ENCODE measurements around the gene OCA2.

OCA2 gene

DNA sequence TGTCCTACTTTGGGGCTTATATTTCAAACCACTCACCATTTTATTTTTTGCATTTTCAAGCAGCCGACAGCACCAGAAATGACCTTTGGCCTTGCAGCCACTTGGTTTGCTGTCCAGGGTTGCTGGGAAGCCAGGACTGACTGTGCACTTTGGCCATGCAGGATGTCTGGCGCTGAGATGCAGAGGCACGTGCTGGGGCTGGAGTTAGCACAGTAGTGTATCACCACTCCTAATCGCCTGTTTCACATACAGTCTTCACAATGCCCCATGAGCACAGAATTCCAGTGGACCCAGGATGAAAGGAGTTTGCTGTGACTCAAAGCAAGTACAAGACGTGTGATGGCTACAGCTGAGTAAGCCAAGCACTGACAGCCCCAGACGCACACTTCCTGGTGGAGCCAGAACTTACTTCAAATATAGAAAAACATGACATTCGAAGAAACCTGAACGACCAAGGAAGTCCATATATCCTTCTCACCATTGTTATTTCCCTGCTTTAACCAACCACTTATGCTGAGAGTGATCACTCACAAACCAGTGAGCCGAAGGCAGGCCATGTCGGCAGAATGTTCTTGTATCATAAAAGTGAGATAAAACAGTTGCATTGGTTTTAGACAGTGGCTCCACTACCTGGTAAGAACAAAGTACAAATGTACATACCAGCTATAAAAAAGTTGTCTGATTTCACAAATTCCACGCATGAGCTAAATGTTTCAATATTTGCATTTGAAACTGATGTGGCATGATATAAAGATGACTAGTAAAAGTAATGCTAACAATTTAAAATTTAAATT is 16.0 kb downstream of the OCA2 start:
- no peak for DNase-seq (ENCODE audit: low read depth in 2 of 3, low spot score in 2 of 3)

DNA sequence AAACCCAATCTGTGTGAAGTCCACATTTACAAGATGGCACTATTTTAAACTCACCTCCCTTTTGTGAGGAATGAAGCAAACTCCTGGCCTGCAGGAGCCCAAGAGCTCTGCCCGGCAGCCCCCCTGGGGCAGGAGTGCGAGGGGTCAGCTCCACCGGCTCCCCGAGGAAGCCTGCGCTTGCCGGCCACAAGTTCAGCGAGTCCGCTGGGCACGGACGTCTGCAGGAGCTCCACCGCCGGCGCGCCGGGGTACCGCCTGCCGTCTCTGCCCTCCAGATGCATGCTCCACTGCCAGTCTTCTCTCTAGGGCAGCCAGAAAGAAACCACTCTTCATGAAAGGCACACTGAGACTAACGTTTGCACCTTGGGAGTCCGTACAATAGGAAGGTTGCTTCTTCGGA is 17.5 kb downstream of the OCA2 start:
- no peak for DNase-seq (ENCODE audit: low read depth in 2 of 3, low spot score in 2 of 3)

GRCh38 chr15:28080386-28080785 is 18.7 kb downstream of the OCA2 start:
- DNase-seq (ENCODE audit: low read depth in 2 of 3, low spot score in 2 of 3): no peak

GRCh38 chr15:28079313-28079969 is 19.7 kb downstream of the OCA2 start:
- no peak for DNase-seq (ENCODE audit: low read depth in 2 of 3, low spot score in 2 of 3)

DNA sequence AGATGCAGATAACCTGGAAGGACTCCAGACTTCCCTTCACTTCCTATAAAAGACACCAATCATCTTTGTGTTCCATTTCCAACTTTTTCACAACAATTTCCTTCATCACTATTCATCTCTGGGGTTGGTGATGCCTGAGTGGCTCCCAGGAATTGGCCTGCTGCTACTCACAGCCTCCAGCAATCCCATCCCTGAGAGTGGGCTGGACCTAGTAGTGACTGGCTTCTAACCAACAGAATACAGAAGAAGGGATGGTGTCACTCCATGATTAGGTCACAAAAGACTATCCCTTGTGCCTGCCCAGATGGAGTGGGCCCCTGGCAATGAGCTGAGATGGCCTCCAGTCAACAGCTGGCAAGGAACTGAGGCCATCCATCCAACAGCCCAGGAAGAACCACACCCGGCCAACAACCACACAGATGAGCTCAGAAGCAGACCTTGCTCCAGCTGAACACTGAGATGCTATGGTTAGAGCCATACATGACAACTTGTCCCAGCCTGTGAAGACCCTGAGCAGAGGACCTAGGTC is 20.9 kb downstream of the OCA2 start:
- DNase-seq (ENCODE audit: low read depth in 2 of 3, low spot score in 2 of 3): no peak

GRCh38 chr15:28075573-28075972 is 23.5 kb downstream of the OCA2 start:
- DNase-seq (ENCODE audit: low read depth in 2 of 3, low spot score in 2 of 3): no peak

- DNase-seq (ENCODE audit: low read depth in 2 of 3, low spot score in 2 of 3): no peak
Measured at GRCh38 chr15:28068930-28069329, 30.2 kb downstream of the OCA2 start.

- DNase-seq (ENCODE audit: low read depth in 2 of 3, low spot score in 2 of 3): no peak
Measured at GRCh38 chr15:28066231-28066630, 32.9 kb downstream of the OCA2 start.

DNA sequence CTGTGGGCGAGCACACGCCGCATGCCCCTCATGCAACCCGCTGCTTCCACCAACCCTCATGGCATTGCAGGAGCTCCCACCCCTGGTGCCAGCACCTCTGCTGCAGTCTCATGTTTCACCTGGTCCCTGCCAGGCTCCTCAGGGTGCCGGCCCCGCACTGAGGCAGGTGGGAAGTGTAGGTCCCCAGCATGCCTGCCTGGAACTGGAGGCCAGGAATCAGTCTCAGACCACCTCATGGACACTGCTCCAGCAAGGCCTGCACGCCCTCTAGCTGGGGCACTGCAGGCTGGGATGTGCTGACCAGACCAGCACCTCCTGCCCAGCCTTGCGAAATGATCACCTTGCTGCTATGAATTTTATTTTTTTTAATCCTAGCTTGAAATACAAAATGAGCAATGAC is 39.1 kb downstream of the OCA2 start:
- DNase-seq (ENCODE audit: low read depth in 2 of 3, low spot score in 2 of 3): no peak

DNA sequence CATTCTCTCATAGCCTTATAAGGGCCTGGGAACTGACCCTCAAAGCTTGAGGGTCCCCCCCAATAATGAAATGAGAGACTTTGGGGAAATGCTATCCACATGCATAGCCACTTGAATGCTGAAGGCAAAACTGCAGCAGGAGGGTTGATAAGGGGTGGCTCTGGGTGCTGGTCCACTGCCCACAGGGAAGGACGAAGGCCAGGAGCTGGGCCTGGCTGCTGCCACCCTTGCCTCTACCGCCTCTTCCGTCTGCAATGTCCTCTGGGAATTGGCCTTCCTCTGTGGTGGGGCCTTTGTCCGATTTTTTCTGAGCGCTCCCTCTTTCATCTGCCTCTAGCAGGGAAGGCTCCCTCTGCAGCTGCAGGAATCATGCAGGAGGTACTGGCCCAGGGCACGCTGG is 41.0 kb downstream of the OCA2 start:
- DNase-seq (ENCODE audit: low read depth in 2 of 3, low spot score in 2 of 3): no peak

DNA sequence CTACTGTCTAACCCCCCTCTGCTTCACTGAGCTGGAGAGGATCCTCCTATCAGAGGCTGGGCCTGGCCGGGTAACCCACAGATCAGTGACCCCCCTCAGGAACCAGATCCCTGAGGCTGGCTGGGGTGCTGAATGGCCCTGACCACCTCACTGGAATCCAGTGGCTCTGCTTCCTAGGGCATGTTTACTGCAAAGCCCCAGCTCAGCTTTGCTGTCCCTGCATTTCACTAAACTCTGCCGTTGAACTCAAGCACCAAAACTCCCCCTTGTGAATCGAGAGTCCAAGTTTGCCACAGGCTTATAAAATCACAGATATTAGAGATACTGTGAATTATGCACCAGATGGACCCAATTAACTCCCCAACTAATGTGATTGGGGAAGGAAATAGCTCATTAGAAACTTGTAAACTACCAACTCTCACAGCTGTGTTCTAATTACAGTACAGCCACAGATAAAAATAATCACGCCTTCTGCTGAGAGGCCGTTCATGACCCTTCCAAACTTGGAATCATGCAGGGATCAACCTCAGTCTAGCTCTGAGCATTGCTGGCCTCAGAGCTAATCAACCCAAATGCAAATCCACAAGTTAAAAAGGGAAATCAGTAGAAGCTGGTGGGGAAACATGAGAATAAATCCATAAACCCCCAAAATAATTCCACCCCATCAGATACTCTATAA is 47.0 kb downstream of the OCA2 start:
- no peak for DNase-seq (ENCODE audit: low read depth in 2 of 3, low spot score in 2 of 3)

GRCh38 chr15:28049581-28049980 is 49.5 kb downstream of the OCA2 start:
- no peak for DNase-seq (ENCODE audit: low read depth in 2 of 3, low spot score in 2 of 3)

- DNase-seq (ENCODE audit: low read depth in 2 of 3, low spot score in 2 of 3): no peak
Measured at GRCh38 chr15:28047277-28047676, 51.8 kb downstream of the OCA2 start.

DNA sequence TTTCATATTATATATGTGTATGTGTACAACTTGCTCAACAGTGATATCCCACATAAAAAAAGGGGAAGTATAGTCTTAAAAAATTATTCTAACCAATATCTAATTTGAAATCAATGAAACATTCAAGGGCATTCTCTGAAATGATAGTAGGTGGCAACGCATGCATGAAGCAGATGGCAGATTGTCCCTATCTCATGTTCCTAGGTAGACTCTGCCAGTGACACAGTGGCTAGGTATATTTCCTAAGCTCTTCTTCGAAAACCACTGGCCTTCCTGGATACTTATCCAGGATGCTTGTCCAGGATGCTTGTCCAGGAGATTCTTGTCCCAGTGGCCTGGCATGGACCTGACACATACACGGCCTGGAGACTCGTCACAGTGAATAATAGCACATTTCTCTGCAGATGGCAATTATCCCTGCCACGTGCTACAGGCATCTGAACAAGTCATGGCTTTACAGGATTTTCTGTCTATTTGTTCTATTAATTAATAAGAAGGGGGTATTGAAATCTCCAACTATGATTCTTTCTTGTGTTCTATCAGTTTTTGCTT is 54.9 kb downstream of the OCA2 start:
- no peak for DNase-seq (ENCODE audit: low read depth in 2 of 3, low spot score in 2 of 3)

DNA sequence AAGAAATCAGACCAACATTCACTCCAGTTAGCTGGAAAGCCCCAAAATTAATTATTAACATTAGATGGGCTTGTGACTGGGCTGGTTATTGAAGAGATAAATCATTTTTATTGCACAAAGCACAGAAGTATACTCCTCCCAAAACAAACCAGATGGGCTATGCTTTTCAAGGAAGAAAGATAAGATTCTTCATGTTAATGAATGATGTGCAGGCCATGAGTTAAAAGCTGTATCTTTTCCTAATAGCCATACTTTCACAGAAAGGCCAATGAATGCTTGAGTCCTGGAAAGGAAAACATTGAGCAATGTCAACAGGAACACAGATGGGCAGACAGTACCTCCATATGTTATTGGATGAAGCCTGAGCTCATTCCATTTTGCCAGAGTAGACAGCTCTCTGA is 55.4 kb downstream of the OCA2 start:
- DNase-seq (ENCODE audit: low read depth in 2 of 3, low spot score in 2 of 3): no peak

DNA sequence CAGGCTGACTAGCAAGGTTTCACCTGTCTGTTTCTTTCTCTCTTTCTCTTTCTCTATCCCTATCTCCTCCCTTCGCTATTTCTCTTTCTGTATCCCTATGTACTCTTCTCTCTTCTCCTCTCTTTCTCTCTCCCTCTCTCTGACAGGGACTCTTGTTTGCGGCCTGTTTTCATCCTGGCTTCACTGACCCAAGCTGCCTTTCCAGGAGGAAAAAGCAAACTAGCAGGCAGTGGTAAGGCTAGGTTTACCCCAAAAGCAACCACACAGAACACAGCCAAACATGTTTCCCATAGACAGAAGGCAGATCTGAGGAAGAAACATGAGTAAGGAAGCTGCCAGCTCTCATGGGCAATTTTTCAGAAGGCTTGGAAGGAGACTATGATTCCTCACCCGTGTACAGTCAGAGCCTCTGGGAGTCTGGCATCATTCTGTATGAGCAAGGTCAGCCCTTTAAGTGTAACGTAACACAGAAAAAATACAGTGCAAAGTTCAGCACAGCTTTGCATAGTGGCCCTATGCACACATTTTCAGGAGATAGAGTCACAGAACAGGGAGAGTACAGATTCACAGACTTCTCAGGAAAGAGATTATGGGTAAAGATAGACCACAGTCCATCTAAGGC is 61.0 kb downstream of the OCA2 start:
- DNase-seq (ENCODE audit: low read depth in 2 of 3, low spot score in 2 of 3): no peak

DNA sequence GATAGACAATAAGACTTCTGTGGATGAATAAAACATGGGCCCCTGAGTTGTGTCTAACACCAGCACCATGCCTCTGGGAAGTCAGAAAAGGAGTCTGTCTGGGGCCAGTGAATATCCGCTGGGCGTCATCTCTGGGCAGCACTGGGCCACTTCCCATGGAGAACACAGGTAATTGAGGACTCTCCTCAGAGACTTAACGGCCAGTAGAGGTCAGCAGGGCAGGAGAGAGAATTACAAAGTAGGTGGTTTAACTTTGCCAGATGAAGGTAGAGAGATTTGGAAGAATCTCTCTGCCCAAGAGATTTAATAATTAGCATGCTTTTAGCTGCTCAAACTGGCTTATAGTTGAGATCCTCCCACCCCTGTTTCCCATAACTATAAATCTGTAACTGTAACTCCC is 65.7 kb downstream of the OCA2 start:
- DNase-seq (ENCODE audit: low read depth in 2 of 3, low spot score in 2 of 3): no peak

DNA sequence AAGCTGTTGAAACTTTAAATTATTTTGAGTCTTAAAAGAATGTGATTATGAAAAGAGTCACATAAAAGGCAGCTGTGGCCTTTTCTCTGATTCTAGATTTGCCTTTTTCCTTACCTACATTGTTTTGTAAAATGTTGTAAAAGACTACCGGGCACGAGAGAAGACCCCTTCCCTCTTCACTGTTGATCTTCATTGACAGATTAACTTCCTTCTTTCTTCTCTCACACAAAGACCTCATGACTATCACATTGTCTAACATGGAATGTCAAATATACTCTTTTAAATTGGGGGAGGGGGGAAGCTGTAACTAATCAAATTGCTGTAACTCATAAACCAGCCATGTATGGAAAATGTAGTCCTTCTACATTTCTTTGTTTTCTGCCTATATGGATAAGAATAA is 68.3 kb downstream of the OCA2 start:
- DNase-seq (ENCODE audit: low read depth in 2 of 3, low spot score in 2 of 3): no peak

DNA sequence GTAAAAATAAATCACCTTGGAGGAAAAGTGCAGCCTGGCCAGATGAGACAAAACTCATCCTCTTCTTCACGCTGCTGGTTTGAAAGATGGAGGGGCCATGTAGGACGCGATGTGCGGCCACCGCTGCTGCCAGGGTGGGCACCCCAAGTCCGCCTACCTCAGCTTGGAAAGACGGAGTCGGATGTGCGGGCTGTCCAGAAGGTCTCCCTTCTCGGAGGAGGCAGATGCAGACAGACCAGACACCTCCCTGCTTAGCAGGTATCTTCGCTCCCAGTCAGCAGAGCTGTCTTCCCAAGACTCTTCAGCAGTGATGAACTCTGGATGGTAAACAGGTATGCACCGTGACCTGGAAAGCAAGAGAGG is 71.4 kb downstream of the OCA2 start:
- DNase-seq (ENCODE audit: low read depth in 2 of 3, low spot score in 2 of 3): no peak

GRCh38 chr15:28026764-28027713 is 72.1 kb downstream of the OCA2 start:
- no peak for DNase-seq (ENCODE audit: low read depth in 2 of 3, low spot score in 2 of 3)

All from activated CD8-positive, alpha-beta memory T cell treated with anti-CD3 and anti-CD28 coated beads for 48 hours (primary cell).